Fibroblast of lung (primary cell): ENCODE data around the gene HPCAL1.

Experiments
- CTCF ChIP-seq, 2 donors: IDR thresholded peaks in 1 of 2; conservative IDR thresholded peaks in 1 of 2; 1 replicate in 1 of 2; 2 replicates in 1 of 2; pipeline ENCODE4 v1.5.1; 2011 to 2012; ENCODE audit warnings: low read length in 2 of 2, control low read depth in 1 of 2, inconsistent platforms in 1 of 2, low read depth in 1 of 2, mild to moderate bottlenecking in 1 of 2
- EZH2 ChIP-seq: IDR thresholded peaks from 2 replicates; pipeline ENCODE4 v1.5.1; 2012; ENCODE audit warnings: low read length, control low read depth, mild to moderate bottlenecking; ENCODE audit errors: missing control alignments

GRCh38 chr2:10408649-10409579 lies 106.2 kb downstream of the HPCAL1 start:
- peak; percentile 90 to 93 for TF ChIP-seq CTCF (conservative IDR thresholded peaks at IDR 0.05 in 1 of 2, IDR thresholded peaks at IDR 0.05 in 1 of 2; ENCODE audit: low read depth in 1 of 2, low read length in 2 of 2)
- no peak for TF ChIP-seq EZH2
